ENCODE measurements around the gene NPAS3.

GRCh38 chr14:33068040-33068439 lies 129.4 kb downstream of the NPAS3 start:
- TF ChIP-seq GATA2 (IDR thresholded peaks at IDR 0.05; ENCODE audit: low read depth, low read length) (no peak), GATA3 (IDR thresholded peaks at IDR 0.05; ENCODE audit: low read depth, low read length) (no peak)
